HG03558 (cell line): ENCODE results near the gene MGST3.
"Not testable (repeated sequence)": the region's sequence is repeated elsewhere in the genome, so short reads cannot be mapped to it uniquely, and the experiment has no call there.

Experiments used
- ATAC-seq: cut with Tn5 transposase; IDR thresholded peaks from one replicate; pipeline ENCODE4 v1.9.1; 2021; ENCODE audit warnings: moderate number of reproducible peaks; ENCODE audit not compliant: unreplicated experiment; ENCODE audit errors: extremely low read depth

Gene MGST3

DNA sequence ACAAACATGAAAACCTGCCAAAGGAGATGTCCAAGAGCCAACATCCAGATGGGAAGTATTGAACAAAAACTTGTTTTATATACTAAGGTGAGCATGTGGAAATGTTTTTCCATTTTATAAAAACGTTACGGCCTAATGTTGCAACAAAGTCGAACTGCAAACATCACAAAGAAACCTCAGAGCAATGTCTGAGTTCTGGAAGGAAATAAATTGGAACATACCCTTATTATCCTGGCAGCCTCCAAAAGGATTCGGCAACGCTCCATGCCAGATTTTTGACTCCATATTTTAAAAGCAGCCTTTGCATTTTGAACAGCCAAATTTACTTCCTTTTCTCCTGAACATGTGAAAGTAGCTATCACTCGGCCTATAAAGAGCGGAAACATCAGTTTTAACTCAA is 64.0 kb downstream of the MGST3 start:
- ATAC-seq = no peak

DNA sequence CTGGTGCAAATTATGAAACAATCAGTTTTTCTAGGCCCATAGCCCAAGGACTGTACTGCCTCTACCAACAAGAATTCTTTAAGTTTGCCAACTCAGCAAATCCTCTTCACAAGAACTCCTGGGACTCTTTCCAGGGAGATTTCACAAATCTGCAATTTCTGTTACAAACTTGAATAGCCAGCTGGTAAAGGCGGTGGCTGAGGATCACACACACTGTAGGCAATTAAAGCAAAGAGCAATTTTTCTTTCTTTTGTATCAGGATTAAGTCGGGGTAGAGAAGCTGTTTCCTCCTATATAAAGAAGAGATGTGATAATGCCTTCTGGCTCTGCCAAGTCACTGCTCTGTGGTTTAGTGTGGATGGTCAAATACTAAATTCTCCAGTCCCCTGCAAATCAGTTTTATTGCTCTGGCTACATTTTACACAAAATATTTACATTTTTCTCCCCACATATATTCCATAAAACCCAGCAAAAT is 65.6 kb downstream of the MGST3 start:
- no peak for ATAC-seq

DNA sequence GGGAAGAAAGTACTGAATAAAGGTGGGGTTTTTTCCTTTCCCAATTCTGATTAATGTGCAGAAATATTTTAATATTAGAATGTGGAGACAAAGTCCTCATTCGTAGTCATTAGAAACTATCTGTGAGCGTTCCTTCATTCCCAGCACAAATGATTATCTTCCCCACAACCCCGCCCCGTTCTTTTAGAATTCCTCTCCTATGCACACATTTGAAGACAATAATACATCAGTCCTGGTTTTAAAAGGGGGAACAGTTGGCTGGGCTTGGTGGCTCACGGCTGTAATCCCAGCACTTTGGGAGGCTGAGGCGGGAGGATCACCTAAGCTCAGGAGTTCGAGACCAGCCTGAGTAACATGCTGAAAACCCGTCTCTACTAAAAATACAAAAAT is 66.5 kb downstream of the MGST3 start:
- no peak for ATAC-seq

DNA sequence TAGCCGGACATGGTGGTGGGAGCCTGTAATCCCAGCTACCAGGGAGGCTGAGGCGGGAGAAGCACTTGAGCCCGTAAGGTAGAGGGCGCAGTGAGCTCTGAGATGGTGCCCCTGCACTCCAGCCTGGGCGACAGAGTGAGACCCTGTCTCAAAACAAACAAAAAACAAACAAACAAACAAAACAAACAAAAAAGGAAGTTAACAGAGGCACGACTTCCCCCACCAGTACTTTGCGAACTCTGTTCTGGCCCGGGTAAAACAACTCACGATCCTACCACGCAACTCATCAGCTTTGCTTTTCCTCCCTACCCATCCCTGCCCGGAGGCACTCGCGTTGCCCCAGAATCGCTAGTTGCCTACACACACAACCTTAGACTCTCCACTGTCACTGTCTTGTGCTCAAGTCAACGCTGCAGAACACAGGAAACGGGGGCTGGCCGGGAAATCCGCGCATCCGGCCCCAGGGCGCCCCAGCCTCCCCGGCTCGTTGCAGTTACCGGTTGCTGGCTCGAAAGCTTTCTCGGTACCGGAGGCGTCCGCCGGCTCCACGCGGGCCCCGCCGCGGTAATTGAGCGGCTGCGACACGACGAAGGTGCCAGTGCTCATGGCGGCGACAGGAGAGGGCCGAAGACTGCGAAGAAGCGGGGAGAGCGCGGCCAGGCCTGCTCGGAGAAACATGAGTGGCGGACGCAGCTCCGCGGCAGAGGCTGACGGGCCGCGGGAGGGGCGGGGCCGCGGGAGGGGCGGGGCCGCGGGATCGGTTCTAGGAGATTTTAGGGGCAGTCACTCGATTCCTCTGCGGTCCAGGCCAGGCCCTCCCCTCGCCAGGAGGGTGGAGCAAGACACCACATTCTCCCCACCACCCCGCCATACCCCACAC is 67.1 kb downstream of the MGST3 start, which contains the start of gene ALDH9A1:
Gene ALDH9A1, minus strand, starts transcription at position 682 of the 880 bp plus-strand sequence. Its CDS starts 4 bp downstream, at position 678.
- peak; percentile 83 for ATAC-seq

- no peak for ATAC-seq
Observed at GRCh38 chr1:165698761-165699052, 67.7 kb downstream of the MGST3 start.

DNA sequence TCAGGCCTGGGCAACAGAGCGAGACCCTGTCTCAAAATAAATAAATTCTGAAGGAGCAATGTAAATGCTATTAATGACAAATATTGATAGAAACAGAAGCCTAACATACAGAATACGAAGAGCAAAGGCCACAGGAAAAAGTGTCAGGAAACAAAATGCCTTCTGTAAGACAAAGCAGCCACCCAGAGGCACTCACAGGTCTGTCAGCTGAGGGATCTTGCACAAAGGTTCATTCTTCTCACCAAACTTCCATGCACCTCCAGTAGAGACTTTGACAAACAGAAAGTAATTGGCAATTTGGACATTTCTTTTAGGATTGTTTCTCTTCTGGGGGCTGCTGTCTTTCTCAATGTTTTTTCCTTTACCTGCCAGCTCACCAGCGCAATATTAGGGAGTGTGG is 68.5 kb downstream of the MGST3 start:
- no peak for ATAC-seq

- not testable (repeated sequence) for ATAC-seq
Observed at GRCh38 chr1:165701922-165702321, 70.9 kb downstream of the MGST3 start.

- ATAC-seq = no peak
Observed at GRCh38 chr1:165703648-165704047, 72.6 kb downstream of the MGST3 start.
